NCI-H1694 treated with DMSO at 0.1 percent for 48 hours (cell line): ENCODE results near the gene NTN1.
"Not testable (repeated sequence)": the region's sequence is repeated elsewhere in the genome, so short reads cannot be mapped to it uniquely, and the experiment has no call there.

ENCODE experiments used
- DNase-seq: peaks from one replicate; lab custom pipeline; 2025; lab: John Stamatoyannopoulos, UW

Gene NTN1

DNA sequence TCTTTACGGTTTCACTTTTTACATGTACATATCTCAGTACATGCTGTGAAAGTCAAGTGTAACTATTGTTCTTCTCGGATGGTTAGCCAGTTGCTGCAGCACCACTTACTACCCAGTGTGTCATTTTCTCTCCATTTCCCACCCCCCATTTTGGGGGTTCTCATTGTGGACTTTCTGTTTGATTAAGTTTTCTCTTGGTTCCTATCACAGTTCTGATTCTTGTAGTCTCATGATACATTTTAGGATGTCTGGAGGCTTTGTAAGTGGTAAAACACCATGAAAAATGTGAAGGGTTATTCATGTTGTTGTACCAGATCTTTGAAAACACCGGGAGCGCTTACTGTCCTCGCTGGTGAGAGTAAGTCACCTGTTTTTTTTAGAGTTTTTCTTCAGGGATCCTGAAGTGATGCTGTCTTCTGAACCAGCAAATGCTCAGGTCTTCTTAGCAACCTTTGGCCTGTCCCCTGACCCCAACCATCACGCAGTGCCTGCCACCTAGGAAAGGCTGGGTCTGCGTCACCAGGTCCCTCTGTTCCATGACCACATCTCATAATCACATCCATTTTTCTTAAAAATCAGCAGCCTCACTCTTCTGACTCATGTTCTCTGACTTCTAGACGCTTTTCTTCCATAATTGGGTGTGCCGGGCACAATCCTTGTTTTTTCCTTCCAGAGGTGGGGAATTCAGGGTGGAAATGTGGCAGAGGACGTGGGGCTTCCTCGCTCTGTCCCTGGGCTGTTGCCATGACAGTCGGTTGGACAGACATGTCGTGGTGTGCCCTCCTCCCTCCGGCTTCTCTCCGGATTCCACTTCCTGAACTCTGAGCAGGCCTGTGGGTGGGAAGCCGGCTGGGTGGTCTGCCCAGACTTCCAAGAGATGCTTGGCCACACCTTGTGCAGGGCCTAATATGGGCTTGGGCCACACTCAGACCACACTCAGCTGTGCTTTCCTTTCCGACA lies 102.6 kb downstream of the NTN1 start:
- no peak for DNase-seq

DNA sequence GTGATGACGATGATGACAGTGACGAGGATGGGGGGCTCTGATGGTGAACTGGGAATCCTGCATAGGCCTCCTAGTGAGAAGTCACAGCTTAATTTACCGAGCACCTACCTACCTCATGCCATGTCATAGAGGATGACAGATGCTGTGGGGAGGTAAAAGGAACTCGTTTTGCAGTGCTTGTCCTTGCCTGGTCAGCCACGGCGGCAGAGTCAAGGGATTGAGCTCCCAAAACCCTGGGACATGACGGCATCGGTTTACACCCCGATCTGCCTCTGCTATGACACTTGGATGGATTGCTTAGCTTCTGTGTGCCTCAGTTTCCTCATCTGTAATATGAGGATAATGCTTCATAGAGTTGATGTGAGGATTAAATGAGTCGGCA lies 103.2 kb downstream of the NTN1 start:
- no peak for DNase-seq

DNA sequence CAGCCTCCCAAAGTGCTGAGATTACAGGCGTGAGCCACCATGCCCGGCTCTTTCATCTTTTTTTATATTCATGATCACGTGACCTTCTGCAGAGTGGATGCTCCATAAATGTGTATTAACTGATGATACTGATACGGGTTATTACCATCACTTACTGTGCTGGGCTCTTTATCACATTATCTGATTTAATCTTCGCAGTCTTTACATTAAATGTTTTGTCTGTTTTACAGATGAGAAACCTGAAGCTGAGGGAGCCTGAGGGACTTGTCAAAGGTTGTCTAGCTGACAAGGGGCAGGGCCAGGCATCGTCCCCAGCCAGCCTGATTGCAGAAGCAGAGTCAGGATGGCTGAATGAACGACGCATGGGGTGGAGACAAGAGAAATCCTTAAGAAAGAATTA lies 104.4 kb downstream of the NTN1 start:
- no peak for DNase-seq

DNA sequence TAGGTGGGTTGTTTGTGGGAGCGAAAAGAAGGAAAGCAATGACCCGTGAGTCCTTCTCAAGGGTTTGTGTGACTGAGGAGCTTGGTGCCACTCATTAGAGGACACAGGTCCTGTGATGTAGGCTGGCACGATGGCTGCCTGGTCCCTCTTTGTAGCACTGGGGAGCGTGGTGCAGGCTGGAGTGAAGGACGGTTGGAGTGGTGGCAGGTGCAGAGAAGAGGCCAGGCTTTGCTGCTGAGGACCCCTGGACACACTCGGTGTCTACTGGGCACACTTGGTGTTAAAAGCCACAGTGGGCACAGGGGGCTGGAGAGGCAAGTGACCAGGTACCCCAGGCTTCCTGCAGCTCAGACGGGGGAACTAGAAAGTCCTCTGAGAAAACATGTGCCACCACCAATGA lies 106.0 kb downstream of the NTN1 start:
- DNase-seq: no peak

DNA sequence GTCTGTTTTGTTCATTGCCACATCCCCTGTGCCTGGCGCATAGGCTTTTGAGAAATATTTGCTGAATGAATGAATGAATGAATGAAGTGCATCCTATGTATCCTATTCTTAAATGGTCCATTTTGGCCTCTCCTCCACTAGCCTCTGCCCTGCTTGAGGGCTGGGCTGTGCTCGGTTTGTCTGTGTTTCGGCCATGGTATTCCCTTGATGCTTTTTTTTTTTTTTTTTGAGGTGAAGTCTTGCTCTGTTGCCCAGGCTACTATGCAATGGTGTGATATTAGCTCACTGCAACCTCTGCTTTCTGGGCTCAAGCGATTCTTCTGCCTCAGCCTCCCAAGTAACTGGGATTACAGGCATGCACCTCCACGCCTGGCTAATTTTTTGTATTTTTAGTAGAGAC lies 110.1 kb downstream of the NTN1 start:
- DNase-seq: no peak

DNA sequence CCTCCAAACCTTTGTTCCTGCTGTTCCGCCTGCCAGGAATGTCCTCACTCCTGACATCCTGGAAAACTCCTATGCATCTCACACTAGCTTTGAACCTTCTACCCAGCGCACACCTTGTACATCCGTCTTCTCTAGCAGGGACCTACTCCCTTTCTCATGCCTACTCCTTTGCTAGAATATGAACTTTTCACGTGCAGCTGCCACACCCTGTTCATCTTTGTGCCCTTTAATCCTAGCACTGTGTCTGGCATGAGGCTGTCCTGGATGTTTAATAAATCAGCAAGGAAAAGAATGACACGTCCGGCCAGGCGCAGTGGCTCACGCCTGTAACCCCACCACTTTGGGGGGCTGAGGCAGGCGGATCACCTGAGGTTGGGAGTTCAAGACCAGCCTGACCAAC lies 111.0 kb downstream of the NTN1 start:
- DNase-seq: no peak

DNA sequence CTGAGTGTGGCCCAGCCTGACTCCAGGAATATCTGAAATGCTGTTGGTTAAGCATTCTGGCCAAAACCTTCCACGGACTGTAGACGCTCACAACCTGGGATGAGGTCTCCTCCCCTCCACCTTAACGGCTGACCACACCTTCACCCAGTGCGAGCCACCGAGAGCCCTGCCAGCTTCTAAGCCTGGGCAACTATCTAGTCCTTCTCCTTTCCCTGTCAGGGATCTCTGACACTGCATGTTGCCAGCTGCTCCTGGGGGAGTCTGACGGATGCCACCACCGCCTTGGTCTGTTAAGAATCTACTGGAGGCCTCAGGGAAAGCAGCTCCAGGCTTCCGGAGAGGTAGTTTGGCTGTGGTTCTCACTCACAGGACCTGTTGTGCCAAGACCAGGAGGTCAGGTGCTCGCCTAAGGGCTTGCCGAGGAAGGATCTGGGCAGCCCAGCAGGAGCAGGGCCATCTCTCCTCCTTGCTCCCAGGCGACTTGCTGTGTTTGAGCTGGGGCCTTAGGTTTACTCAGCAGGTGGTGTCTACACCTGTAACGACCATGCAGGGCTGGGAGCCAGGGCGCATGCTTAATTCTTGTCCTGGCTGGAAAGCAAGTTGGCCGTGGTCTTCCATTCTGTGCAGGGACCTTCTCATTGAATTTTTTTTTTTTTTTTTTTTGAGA lies 111.8 kb downstream of the NTN1 start:
- no peak for DNase-seq

DNA sequence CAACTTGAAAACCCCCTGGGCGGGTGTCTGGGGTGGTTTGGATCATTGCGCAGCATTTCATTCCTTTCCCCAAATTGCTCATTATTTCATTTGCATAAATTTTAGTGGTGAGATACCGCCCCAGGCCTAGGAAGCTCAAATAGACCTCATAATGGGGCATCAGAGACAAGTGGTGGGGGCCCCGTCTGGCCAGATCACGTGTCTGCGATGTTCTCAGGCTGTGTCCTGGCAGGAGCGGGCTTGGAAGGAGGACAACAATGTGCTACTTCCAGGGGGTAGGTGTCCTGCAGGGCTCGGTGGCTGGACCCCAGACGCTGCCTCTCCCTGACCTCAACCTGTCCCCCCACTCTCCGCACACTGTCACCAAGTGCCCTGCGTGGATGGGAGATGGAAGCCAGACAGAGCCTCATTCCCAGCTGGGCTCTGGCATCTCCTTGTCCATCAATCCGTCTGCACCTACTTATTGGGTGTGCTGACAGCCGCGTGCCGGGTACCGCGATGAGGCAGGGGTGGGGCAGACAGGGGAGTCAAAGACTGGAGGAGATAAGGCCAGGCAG lies 116.9 kb downstream of the NTN1 start:
- DNase-seq: no peak

DNA sequence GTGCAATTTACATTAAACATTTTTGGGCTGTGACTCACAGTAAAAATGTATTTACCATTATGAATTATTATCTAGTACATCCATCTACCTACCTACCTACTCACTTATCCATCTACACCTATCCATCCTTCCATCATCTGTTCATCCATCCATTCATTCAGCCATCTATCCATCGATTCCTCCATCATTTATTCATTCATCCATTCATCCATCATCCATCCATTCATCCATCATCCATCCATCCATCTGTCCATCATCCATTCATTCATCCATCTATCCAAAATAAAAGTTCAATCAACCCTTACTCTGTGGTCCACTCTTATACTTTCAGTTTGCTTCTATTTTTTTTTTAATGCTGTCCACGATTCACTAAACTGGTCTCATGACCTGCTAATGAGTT lies 118.4 kb downstream of the NTN1 start:
- no peak for DNase-seq

DNA sequence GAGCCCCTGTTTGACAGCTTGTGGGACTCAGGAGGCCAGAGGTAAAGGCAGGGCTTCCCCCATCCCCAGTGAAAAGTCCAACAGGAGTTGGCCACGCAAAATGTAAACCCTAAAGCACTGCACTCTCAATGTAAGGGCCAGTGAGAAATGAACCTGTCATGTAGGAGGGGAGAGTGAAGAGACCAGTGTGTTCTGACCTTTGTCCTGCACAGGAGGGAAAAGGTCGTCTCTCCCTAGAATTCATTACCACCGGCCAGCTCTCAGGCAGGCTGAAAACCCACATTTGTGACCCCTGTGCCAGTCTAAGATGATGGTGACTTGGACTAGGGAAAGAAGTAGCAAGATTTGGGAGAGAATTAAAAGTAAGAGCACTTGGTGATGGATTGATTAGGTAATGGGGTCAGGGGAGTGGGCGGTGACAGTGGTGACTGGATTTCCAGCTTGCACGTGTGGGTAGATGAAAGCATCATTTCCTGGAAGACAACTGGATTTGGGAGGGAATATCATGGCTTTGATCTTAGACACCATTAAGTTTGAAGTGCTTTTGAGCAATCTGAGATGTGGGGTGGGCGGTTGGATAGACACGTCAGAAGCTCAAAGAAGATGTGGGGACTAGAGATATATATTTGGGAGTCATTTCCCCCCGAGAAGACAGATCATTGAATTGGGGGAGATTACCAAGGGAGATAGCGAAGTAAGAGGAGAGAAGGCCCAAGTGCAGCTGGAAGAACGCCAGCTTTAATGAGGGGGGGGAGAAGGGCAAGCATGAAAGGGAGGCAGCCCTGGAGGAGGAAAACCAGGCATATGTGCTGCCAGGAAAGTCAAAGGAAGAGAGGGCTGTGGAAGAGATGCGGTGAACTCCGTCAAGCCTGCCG lies 119.5 kb downstream of the NTN1 start:
- no peak for DNase-seq

DNA sequence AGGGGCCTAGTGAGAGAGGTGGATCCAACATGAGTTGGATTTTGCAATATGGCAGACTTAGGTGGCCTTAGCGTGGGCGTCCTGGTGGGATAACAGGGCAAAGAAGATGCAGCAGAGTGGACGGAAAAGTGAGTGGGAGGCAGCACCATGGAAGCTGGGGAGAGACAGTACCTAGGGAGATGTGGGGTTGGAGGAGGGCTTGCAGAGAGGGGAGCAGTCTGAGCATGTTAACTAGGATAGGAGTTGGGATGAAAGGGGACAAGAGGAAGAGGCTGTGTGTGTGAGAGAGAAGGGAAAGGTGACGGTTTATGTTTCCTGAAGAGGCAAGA lies 120.1 kb downstream of the NTN1 start:
- DNase-seq: no peak

DNA sequence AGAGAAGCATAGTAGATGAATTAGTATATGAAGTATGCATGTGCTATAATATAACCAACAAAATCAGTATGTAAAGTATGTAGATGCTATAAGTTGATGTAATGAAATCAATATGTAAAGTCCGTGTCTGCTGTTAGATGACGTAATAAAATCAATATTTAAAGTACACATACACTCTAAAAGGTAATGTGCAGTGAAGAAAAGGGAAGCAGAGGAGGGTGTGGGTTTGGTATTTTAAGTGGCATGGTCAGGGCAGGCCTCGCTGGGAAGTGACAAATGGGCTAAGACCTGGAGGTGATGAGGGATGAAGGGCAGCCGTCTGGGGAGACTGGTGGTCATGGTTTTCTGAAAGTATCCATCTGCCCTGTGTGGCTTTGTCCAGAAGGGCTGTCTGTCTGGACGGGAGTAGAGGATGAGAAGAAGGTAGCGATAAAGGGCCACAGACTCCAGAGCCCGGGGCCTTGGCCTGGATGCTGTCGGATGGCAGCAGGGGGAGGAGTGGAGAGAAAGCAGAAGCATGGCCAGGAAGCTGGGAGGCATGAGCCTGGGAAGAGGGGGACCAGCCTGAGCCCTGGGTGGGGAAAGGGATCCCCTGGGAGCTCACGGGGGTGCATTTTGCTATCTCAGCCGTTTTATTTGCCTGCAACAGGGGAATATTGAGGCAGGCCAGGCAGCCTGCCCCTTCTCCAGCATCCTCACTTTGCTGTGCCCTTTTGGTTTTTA lies 121.6 kb downstream of the NTN1 start:
- no peak for DNase-seq

DNA sequence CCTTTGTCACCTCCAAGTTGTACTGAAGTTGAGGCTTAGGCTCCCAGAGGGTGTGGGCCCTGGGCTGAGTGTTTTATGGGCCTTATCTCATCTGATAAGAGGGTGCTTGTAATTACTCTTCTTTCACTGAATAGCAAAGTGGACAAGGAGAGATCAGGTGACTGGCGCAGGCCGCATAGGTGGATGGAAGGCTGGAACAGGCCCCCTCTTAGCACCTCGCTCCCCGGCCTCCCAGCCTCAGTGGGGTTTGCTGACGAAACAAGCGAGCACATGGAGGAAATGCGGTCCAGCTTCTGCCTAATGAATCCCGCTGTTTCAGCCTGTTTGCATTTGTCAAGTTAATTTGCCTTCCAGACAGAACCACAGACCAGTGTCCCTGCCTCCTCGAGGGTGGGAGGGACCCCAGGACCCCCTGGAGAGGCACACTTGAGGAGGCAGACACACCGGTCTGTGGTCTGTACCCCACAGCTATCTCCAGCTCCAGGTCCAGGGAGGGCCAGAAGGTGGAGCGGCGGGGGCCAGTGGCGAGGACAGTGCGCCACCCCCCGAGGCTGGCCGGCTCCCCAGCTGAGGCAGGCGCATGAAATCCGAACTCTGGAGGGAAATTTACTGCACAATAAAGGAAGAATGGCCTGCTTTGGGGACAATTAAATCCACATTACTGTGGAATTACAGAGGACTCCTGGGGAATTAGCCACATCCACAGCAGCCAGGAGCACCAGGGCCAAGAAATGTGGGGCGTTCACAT lies 123.4 kb downstream of the NTN1 start:
- no peak for DNase-seq

DNA sequence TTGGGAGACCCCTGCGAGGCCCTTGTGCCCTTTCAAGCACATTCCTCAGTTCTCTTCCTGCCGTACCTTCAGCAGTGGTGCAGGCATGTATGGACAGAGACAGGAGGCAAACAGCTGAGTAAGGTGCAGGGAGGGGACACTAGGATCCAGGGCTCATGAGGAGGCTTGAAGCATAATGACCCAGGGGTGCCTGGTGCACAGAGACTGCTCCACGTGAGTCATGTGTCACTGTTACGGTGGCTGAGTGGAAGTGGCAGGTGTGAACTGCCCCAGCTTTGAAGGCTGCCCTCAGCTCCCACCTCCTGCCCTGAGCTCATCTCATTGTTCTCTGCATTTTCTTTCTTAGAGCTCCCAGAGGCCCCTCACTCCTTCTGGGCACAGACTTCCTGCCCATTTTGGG lies 124.8 kb downstream of the NTN1 start:
- DNase-seq: no peak

DNA sequence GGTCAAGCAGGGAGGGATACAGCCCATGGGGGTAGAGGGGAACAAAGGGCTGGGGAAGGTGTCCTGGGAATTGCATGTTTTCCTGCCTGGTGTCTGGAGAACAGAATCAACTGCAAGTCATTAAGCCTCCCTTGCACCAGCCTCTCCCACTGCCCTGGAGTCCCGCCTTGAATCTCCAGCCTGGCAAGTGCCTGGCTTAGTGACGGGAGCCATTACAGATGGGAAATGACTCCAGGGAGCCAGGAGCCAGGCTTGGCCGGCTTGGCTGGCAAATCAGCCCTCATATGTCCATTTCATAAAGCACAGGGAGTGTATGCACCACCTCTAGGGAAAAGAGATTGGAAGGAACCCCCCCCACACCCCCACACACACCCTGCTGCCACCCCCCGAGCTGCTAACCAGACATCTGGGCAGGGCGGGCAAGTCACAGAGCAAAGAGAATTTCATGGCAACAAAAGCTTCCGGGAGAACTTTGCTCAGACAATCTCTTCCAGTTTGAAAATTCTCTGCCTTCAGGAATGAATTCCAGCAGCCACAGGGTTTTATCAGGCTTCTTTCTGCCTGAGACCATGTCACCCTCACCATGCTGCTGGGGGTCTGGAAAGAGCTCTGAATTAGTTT lies 127.7 kb downstream of the NTN1 start:
- DNase-seq: no peak

DNA sequence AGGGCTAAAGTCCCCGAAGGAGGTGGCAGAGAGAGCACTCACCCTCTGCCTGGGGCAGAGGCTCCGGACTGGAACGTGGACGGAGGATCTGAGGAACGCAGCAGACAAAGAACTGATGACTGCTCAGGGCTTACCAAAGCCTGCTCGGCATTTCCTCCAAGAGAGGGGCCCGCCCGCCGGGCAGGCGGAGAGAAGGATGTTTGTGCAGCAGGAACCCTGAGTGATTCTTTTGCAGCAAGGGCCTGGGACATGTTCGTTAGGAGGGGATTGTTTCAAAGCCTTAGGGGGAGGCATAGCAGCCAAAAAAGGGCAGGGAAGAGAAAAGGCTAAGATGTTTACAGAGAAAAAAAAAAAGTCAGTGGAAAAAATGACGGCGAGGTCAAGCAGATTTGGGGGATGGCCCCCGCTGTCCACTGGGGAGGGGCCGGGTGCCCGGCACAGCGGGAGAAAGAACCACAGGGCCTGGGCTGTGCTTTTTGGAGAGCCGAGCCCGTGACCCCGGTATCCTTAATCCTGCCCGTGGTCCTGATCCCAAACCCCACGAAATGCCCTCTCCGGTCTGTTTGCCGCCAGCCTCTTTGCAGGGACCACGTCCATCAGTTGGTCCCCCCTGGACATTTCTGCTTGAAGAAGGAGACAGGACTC lies 129.3 kb downstream of the NTN1 start:
- DNase-seq: no peak

DNA sequence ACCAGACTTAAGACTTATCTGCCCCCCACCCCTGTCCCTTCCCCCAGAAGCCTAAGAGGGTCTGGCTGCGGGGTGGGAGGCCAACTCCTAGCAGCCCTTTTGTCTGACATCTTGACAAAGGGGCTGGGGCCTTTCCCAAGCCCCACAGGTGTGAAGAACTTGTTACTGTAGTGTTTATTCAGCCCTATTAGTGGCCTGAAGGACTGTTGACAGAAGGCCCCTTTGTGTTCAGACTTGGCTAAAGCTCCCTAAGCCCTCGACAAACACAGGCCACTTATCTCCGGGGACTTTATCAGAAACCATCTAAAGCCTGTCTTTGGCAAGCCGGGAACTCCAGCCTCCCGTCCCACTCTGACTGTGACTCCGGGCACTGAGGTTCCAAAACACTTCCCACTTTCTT lies 129.8 kb downstream of the NTN1 start:
- no peak for DNase-seq

DNA sequence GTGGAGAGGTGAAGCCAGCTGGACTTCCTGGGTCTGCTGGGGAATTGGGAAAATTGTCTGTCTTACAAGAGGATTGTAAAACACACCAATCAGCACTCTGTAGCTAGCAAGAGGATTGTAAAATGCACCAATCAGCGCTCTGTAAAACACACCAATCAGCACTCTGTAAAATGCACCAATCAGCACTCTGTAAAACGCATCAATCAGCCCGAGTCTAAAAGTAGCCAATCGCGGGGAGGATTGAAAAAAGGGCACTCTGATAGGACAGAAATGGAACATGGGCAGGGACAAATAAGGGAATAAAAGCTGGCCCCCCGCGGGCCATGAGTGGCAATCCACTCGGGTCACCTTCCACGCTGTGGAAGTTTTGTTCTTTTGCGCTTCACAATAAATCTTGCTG lies 130.4 kb downstream of the NTN1 start:
- DNase-seq: not testable (repeated sequence)

DNA sequence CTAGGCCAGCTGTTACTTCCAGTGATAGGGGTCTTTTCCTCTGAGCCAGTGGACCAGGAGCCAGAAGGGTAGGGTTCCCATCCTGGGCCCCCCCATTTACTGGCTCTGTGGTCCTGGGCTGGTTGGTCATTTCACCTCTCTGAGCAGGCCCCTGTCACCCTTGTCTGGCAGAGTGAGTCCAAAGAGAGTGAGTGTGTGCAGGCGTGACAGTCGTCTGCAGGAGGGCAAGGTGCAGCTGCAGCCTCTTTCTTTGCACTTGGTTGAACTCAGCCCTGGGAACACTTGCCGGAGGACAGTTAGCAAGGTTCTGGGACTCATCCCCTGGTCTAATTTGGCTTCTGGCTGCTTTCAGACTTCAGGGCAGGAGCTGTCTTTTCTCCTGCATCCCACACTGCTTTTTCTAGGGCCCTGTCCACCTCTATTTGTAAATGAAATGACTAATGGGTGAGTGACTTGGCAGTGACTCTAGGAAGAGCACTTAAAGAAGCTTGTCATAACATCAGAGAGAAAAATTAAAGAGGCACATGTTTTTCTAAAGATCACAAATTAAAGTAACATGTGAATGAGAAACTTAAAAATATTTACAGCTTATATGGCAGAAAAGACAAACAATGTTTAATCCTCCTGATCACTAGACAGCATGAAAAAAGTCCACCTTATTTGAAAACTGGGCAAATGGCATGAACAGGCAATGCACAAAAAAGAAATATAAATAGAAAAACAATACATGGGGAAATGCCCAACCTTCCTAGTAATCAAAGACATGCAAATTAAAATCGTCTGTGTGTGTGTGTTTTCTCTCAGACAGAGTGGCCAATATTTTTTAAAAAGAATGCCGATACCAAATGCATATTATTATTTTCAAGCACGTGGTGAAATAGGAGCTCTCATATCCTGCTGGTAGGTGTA lies 137.5 kb downstream of the NTN1 start:
- no peak for DNase-seq
